ENCODE measurements around the gene RAD1.

Gene RAD1

DNA sequence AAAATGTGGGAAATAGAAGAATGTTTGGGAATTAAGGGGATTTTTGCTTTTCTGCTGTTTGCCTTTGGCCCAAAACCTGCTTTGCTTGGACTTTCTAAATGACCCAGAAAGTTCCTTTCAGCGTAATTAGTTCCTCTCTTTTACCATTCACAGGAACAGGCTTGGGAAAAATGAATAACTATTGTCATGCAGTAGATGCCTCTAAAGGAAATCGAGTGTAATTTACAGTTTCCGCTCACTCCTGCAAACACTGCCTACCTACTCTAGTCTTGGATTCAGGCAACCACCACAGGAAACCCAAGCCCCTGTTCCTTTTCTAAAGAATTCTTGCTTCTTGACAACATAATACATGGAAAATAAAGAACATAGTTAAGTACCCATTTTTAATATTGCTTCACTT is 51.4 kb downstream of the RAD1 start:
- DNase-seq (ENCODE audit: low spot score), result no peak

GRCh38 chr5:34859253-34859652 is 56.1 kb downstream of the RAD1 start:
- DNase-seq (ENCODE audit: low spot score), result no peak

DNA sequence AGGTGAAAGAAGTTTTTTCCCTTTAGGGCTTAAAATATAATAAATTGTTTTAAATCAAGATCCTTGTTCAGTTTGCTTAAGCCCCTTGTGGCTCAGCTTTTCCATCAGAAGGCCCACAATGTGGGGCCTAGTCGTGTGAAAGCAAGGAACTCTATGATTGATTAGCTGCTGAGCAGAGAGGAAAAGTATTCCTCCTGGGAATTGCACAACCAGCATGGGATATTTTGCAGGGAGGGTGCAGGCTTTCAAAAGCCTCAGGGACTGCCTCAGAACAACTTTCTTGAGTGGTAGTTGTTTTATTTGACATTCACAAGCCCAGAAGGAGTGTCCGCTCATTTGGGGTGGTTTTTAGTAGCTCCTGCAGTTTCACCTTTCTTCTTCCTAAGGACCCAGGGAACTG is 56.5 kb downstream of the RAD1 start:
- DNase-seq (ENCODE audit: low spot score), result no peak

- no peak for DNase-seq (ENCODE audit: low spot score)
Observed at GRCh38 chr5:34857894-34858293, 57.4 kb downstream of the RAD1 start.

DNA sequence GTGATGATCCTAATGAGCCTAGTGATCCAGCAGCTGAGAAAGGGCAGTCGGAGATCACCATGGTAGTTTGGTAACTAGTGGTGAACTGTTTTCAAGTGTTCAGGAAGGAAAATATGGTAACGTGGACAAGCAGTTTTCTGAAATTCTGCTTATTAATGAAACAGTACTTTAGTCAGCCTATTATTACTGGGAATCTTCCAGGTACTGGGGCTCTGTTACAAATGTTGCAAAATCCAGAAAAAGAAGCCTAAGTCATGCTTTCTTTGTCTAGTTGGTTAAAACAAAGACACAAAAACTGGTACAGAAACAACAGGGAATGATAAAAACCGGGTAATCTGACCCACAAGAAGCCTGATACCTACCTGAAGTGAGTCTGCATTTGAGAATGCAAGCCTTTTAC is 58.1 kb downstream of the RAD1 start:
- no peak for DNase-seq (ENCODE audit: low spot score)
